ENCODE measurements around the gene ZNF429.
"Not testable (repeated sequence)": the region's sequence is repeated elsewhere in the genome, so short reads cannot be mapped to it uniquely, and the experiment has no call there.

Gene ZNF429

DNA sequence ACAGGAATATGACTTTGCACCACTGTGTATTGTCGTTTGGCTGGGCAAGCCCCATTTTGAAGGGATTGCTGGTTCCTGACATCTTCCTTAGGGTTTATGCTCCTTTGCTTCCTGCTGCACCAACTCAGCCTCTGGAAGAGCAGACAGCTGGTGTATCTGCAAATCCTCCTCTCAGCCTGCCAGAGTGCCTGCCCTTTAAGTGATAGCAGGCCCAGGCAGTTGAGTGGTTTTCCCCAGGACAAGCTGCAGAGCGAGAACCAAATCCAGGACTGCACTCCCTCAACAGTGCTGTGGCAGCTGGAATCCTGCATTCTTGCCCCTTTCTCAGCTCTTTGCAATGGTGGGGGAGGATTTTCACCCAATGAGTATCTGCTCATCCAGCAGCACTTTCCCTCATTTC, 85.5 kb downstream of the ZNF429 start:
- no peak for DNase-seq (ENCODE audit: low spot score)

DNA sequence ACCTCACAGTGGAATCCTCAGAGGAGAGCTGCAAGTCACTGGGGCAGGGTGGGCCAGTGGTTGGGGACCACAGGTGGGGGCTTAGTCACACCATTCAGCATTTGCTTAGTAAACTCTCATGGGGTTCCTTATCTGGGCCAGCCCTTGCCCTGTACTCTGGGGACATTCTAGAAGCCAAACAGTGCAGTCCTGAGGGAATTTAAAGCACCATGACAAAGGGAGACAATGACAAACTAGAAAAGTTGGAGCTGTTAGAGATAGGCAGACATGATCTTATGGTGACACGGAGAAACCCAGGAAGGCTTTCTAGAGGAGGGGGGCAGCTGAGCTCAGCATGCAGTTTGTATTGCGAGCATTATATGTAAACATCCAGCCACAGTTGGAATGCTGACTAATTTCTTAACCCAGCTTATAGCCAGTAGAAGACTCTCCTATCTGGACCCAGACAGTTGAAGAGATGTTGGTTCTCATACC, 87.6 kb downstream of the ZNF429 start:
- DNase-seq (ENCODE audit: low spot score), result no peak

DNA sequence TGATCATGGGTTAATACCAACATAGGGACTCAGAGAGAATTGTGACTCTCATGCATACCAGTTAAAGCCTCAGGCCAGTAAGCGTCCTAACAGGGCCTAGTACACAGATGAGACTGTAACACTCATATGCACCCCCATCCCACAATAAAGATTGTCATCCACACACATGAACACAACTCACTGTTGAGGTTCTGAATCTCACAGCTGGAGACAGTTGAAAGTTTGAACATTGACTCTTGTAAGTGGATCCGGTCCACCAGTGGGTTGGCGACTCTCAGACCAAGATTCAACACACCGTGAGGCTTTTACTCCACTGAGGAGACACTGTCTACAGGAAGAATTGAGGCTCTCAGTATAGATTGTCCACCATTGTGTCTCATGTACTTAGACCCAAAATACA, 88.1 kb downstream of the ZNF429 start:
- no peak for DNase-seq (ENCODE audit: low spot score)

DNA sequence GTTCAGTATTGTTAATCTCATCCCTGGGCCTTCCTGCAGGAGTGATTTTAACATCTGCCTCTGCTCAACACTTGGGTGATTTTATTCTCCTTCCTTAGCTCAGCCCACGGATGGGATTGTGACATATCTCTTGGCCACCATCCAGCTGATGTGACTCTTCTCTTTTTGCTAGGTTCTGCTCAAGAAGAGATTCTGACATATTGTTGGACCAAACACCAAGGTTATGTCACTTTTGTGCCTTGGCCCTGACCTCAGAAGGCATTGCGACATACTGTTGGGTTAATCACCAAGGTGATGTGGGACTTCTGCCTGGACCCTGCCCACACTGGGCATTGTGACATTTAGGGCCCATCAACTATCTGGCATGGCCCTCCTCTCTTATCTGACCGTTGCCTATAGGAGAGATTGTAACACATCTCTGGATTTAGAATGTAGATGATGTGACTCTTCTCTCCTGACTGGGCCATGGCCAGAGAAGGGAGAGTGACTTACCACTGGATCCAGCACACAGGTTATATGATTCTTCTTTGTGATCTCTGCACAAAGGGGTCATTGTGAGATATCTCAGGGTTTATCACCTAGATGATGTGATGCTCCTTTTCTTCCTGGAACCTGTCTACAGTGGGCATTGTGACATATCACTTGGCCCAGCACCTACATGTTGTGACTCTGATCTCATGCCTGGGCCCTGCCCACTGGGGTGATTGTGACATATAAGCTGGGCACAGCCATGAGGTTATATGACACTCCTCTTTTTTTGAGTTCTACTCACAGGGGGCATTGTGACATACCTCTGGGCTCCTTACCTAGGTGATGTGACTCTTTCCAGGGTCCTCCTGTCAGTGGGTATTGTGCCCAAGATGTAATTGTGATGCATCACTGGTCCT, 88.8 kb downstream of the ZNF429 start:
- no peak for DNase-seq (ENCODE audit: low spot score)

- no peak for DNase-seq (ENCODE audit: low spot score)
Observed at GRCh38 chr19:21595185-21595584, 89.8 kb downstream of the ZNF429 start.

GRCh38 chr19:21602082-21602658, 96.8 kb downstream of the ZNF429 start:
- no peak for DNase-seq (ENCODE audit: low spot score)

GRCh38 chr19:21602659-21603430, 97.4 kb downstream of the ZNF429 start:
- not testable (repeated sequence) for DNase-seq (ENCODE audit: low spot score)

DNA sequence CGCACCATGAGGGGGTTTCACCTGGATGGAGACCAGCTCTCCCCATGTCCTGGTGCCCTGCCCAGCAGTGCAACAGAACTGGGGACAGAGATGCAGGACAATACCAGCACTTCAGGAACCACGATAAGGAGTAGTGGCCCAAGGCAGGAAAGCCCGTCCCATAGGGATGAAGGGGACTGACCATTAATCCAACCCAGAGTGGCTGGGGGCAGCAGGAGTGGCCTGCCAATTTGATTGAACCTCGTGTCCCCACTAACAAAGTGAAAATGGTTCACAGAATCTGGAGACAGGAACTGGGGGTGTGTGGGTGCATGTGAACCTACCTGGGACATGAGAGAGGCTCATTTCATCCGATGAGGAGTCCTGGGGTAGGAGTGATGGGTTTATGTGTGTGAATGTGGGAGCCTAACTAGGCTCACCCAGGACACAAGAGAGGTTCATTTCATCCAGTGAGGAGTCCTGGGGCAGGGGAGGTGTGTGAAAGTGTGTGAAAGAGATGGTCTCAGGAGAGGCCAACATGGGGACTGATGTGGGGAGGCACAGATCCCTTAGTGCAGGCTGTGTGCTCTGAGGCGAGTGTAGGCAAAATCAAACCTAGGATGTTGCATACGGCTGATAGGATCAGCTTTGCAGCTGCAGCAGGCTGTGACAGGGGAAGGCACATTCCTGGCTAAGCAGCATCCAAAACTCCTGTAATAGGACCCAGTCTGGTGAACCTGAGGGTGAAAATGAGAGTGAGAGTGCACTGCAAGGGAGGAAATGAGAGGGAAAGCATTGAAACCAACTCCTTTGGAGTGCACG, 98.2 kb downstream of the ZNF429 start:
- no peak for DNase-seq (ENCODE audit: low spot score)

DNA sequence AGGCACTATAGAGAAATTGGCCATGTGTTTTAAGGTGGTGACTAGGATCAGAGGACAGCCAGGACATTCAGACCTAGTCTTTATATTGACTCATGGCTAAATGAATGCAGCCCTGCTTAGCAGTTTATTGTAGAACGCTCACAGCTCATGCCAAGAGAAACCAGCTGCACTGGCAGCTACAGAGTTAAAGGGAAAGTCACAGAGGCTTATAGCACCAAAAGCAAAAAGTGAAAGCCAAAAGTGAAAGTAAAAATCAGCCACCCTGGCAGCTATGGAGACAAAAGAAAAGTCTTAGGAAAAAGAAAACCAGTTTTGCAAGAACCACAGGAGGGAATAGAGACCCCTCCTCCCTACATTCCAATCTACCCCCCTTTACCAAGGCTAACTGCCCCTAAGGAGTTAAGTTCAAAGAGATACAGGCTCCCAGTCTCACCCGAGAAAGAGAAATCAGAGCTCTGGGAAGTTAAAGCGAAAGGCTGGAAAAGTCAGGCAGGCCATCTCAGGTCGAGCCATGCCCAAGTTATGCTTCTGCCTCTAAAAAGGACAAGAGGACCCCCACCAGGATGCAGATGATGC, 99.0 kb downstream of the ZNF429 start:
- DNase-seq (ENCODE audit: low spot score), result peak; percentile 23
